GM15510 (cell line): Measurements from ENCODE around the gene SGSM2.

Source experiments
- POLR2A ChIP-seq: IDR thresholded peaks from 3 replicates; pipeline ENCODE4 v1.6.1; 2011; ENCODE audit warnings: borderline replicate concordance; ENCODE audit not compliant: insufficient read length; ENCODE audit errors: extremely low read depth

SGSM2 gene

GRCh38 chr17:2321399-2321798 is 15.9 kb upstream of the SGSM2 start:
- no peak for TF ChIP-seq POLR2A

DNA sequence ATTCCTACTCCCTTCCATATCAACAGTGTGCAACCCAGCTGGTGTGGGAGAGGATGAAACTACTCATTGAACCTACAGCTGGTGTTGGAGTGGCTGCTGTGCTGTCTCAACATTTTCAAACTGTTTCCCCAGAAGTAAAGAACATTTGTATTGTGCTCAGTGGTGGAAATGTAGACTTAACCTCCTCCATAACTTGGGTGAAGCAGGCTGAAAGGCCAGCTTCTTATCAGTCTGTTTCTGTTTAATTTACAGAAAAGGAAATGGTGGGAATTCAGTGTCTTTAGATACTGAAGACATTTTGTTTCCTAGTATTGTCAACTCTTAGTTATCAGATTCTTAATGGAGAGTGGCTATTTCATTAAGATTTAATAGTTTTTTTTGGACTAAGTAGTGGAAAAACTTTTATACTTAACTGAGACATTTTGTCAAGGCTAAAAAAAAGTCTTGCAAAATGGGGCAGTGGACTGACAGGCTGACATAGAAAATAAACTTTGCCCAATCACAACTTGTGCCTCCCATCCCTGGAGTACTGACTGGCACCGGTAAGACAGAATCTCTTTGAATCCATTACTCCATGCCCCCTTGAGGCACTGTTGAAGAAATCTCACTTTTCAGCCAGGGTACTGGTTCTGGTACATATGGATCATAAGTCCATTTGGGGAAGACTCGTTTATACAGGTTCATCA is 13.5 kb upstream of the SGSM2 start:
- TF ChIP-seq POLR2A: no peak

DNA sequence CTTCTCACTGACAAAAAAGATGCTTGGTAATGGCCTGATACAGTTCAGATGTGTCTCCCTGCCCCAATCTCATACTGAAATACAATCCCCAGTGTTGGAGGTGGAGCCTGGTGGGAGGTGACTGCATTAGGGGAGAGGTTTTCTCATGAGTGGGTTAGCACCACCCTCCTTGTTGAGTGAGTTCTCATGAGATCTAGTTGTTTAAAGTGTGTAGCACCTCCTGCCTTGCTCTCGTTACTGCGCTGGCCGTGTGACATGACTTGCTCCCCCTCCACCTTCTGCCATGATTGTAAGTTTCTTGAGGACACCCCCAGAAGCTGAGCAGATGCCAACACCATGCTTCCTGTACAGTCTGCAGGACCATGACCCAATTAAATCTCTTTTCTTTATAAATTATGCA is 6.0 kb upstream of the SGSM2 start:
- no peak for TF ChIP-seq POLR2A

GRCh38 chr17:2335726-2336214 is 1.5 kb upstream of the SGSM2 start:
- no peak for TF ChIP-seq POLR2A

DNA sequence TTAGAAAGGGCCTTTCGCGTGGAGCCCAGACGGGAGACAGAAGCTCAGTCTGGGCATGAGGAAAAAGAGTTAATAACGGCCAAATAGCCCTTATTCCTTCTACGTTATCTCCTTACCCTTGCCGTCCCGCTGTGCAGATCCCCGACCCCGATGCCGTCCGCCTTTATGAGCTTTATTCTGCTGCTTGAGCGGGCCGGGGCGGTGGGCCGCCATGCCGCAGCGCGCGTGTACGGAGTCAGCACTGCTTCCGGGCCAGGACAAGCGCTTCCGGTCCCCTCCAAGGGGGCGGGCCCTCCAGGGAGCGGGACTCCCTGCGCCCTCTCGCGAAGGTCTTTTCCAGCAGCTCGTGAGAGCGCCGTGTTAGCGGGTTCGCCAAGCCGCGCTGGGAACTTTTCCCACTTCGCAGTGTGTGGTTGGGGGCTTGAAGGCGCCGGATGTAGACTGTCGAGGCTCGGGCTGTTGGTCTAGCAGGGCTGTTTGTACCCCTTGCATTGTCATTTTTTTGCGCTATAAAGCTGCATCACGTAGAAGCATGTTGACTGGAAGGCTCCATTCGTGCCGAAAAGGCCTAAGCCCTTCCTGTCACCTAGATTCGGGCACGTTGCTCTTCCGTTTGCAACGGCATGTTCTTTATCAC is 968 bp upstream of the SGSM2 start, which contains the start of gene TSR1:
Gene TSR1, minus strand, starts transcription at position 243 of the 637 bp plus-strand sequence. Its CDS starts 30 bp downstream, at position 213.
- TF ChIP-seq POLR2A: peak; percentile 81

GRCh38 chr17:2337544-2338314 is 428 bp downstream of the SGSM2 start:
- TF ChIP-seq POLR2A: peak; percentile 4

DNA sequence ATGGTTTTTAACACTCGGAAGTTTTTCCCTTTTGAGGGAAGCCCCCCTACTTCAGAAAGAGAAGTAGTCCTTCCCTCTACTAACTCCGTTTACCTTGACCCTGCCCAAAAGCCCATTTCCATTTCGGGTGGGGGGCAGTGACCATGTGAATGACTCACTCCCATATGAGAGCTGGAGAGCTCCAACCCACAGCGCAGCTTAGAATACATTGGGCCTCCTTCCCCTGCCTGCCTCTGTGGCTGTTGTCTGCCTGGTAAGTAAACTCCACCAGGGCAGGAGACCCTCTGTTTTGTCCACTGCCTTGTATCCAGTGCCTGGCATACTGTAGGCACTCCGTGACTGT is 985 bp downstream of the SGSM2 start:
- TF ChIP-seq POLR2A: no peak

DNA sequence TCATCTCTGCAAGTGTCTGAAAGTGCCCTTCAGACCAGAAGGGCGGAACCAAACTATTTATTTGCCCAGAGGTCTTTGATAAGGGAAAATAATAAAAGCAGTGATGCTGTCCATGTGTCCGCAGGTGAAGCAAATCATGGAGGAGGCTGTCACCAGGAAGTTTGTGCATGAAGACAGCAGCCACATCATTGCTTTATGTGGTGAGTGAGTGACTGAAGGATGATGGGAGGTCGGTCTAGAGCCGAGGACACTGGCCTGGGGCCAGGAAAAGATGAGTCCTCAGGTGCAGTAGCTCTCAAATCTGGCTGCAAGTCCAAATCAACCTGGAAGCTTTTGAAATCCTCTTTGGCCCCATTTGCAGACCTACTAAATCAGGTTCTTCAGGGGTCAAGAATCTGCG is 6.1 kb downstream of the SGSM2 start:
- TF ChIP-seq POLR2A: no peak

GRCh38 chr17:2344528-2344927 is 7.2 kb downstream of the SGSM2 start:
- TF ChIP-seq POLR2A: no peak

DNA sequence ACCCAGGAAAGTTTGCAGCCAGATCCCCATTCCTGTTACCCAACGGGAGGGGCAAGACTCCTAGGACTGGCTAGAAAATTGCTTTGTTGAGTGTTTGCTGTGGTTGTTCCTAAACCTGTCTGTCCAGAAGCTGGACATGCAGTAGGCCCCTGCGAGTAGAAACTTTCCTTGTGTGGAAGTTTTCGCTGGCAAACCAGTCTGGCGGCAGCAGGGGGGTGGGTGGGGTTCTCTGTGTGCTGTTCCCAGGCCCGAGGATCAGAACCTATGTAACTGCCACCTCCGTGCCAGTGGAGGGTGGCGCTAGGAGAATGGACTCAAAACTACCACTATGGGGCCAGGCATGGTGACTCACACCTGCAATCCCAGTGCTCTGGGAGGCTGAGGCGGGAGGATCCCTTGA is 9.2 kb downstream of the SGSM2 start:
- no peak for TF ChIP-seq POLR2A

DNA sequence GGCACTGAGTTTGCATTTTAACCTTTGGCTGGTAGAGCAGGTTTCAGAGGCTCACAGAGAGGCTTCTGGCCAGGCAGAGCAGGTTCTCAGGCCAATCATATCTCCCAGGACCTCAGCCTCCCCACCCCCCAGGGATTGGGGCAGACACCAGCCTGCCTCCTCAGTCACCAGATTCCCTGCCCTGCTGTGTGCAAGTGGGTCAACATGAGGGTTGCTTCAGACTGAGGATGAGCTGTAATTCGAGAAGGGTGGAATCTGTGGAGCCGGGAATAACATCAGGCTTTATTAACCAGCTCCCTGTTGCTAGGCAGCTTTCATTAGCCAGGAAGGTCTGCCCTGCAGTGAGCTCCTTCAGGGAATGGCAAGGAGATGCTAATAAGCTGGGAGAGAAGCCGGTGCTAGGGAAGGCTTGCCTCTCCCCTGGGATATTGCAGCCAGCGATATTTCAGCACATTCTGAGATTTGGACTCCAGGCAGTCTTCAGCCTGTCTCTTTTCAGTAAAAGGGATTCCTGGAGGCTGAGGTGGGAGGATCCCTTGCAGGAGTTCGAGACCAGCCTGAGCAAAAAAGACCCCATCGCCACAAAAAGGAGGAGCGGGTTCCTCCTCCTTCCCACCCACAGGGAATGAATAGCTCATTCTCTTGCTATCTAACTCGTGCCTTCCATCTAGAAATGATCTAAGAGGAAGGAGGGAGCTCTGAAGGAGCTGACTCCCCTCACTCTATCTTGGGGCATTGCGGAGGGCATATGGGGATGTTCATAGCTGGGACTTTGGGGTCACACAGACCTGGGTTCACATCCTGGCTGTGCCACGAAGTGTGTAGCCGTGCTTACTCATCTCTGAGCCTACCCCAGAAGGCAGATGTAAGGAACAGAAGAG is 10.7 kb downstream of the SGSM2 start:
- no peak for TF ChIP-seq POLR2A

GRCh38 chr17:2351269-2351668 is 14.0 kb downstream of the SGSM2 start:
- TF ChIP-seq POLR2A: no peak

DNA sequence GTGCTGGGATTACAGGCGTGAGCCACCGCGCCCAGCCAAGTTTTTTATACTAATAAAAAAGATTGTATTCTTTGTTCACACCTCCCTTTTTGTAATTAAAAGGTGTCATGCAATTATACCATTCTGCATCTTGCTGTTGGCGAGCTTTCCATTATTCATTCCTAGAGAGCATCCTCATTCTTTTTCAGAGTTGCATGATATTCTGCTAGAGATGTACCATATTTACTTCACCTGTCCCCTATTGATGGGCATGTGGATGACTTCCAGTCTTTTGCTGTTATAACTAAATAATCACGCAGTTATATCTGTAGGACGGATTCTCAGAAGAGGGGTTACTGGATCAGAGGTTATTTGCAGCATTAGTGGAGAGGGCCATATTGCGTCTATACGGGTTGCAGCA is 17.0 kb downstream of the SGSM2 start:
- TF ChIP-seq POLR2A: no peak

- TF ChIP-seq POLR2A: no peak
These were observed 19.9 kb downstream of the SGSM2 start for GRCh38 chr17:2357237-2357636.
